Activated CD8-positive, alpha-beta memory T cell treated with anti-CD3 and anti-CD28 coated beads, Interleukin-2, amount 50 U/mL, for 24 hours (primary cell): ENCODE measurements around the gene SPO11.

ENCODE experiments used
- DNase-seq: peaks from one replicate; pipeline ENCODE4 v3.0.0-alpha.2; 2020; ENCODE audit errors: extremely low read depth

Gene SPO11

GRCh38 chr20:57375652-57376230 lies 46.1 kb downstream of the SPO11 start:
- no peak for DNase-seq

- DNase-seq, result no peak
Measured at GRCh38 chr20:57377350-57377749, 47.7 kb downstream of the SPO11 start.

GRCh38 chr20:57378107-57378506 lies 48.5 kb downstream of the SPO11 start:
- DNase-seq, result no peak

GRCh38 chr20:57378646-57379262 lies 49.2 kb downstream of the SPO11 start:
- DNase-seq, result no peak

- no peak for DNase-seq
Measured at GRCh38 chr20:57379263-57379647, 49.7 kb downstream of the SPO11 start.

GRCh38 chr20:57380081-57380750 lies 50.6 kb downstream of the SPO11 start:
- DNase-seq, result no peak

- peak; percentile 69 for DNase-seq
Measured at GRCh38 chr20:57381596-57382503, 52.2 kb downstream of the SPO11 start.

- no peak for DNase-seq
Measured at GRCh38 chr20:57382516-57382915, 52.9 kb downstream of the SPO11 start.

GRCh38 chr20:57383447-57384347 lies 54.1 kb downstream of the SPO11 start:
- no peak for DNase-seq

GRCh38 chr20:57384486-57384885 lies 54.9 kb downstream of the SPO11 start:
- DNase-seq, result no peak

GRCh38 chr20:57384953-57385761 lies 55.6 kb downstream of the SPO11 start:
- no peak for DNase-seq

- DNase-seq, result no peak
Measured at GRCh38 chr20:57385940-57386339, 56.3 kb downstream of the SPO11 start.

GRCh38 chr20:57386762-57387161 lies 57.2 kb downstream of the SPO11 start:
- DNase-seq, result no peak

GRCh38 chr20:57387463-57387862 lies 57.9 kb downstream of the SPO11 start:
- DNase-seq, result no peak

- no peak for DNase-seq
Measured at GRCh38 chr20:57387945-57388371, 58.4 kb downstream of the SPO11 start.

- DNase-seq, result no peak
Measured at GRCh38 chr20:57388953-57389694, 59.5 kb downstream of the SPO11 start.

GRCh38 chr20:57389695-57390603 lies 60.3 kb downstream of the SPO11 start:
- no peak for DNase-seq

GRCh38 chr20:57390604-57391438 lies 61.2 kb downstream of the SPO11 start, which contains the start of gene RBM38:
Gene RBM38 (plus strand): TSS chr20:57391396. CDS start chr20:57391582, 186 bp downstream.
- no peak for DNase-seq
